Activated naive CD4-positive, alpha-beta T cell treated with anti-CD3 and anti-CD28 coated beads, Interleukin-2, amount 50 U/mL, for 16 hours (primary cell): Measurements from ENCODE around the gene AGAP1.

Experiments used
- DNase-seq: peaks from one replicate; pipeline ENCODE4 v3.0.0-alpha.2; 2020

AGAP1 gene

DNA sequence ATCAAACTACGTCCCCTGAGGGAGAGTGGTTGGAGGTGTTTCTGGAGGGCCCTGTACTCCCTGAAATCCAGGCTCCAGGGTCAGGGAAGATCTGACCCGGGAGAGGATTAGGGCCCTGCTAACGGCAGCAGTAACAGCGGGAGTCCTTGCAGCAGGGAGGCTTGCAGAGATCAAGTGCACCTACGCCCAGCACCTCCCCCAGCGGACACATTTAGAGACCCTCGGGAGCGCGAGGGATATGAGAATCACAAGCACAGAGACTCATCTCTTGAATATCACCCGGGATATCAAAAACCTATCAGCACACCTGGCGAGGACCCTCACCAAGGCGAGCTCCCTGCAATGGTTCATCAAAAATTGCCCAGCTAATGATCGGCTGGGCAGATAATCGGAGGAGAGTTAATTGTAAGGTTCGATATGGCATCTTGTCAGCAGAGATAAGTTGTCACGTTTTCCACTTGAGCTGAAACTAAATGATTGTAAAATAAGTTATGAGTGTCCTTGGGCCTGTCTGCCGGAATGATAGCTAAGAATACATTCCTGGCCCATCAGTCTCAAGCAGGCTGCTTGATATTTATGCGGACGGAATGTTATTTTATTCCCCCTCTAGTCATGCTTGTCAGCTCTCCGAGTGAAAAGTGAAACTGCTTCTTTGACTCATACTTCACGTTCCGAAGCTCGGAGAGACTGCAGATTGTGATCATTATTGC lies 464.5 kb downstream of the AGAP1 start:
- DNase-seq: no peak

DNA sequence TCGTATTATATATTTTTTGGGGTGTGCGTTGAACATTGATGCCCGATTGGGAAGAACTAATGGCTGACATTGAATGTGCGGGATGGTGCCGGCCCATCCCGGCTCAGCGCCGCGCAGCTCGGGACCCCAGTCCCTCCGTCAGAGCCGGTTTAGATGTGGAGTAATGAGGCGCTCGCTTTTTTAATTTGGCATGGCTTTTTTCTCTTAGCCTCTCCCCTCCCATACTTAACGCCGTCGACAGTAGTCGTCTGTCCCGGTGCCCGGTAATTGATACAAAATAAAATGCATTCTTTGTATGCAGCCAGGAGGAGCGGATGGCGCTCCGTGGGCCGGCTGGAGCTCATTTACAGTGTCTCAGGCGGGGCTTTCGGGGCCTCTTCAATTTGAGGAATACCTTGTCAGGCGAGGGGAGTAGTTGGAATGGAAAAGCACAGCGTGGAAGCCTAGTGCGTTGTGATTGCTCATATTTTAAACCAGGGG lies 465.1 kb downstream of the AGAP1 start:
- no peak for DNase-seq

DNA sequence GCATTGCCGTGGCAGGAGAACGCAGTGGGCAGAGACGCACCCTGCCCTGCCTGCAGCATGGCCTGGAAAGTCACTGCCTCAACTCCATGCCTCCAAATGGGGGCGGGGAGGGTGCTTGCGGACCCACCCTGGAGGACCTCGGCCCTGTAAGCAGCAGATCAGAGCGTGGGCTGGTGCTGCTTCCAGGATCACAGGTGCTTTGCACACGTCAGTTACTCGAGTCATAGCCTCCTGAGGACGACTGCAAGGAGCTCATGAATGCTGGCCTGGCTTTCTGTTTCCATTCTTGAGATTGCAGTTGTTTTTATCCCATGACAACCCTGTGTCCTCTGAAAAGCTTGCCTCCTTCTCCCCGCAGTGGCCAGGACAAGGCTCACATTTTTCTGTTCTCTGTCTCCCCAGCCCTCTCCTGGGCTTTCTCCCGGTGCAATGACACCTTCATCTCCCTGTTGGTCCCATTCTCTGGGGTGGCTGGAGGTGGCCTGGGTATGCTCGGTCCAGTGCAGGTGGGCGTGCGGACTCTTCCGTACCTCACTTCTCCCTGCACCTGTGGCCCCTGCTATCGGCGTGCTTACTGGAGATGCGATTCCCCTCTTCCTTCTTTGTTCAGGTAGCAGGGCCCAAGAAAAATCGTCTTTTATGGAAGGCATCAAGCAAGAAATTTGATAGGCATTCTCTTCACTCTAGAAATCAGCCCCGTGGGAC lies 466.3 kb downstream of the AGAP1 start:
- DNase-seq: no peak

DNA sequence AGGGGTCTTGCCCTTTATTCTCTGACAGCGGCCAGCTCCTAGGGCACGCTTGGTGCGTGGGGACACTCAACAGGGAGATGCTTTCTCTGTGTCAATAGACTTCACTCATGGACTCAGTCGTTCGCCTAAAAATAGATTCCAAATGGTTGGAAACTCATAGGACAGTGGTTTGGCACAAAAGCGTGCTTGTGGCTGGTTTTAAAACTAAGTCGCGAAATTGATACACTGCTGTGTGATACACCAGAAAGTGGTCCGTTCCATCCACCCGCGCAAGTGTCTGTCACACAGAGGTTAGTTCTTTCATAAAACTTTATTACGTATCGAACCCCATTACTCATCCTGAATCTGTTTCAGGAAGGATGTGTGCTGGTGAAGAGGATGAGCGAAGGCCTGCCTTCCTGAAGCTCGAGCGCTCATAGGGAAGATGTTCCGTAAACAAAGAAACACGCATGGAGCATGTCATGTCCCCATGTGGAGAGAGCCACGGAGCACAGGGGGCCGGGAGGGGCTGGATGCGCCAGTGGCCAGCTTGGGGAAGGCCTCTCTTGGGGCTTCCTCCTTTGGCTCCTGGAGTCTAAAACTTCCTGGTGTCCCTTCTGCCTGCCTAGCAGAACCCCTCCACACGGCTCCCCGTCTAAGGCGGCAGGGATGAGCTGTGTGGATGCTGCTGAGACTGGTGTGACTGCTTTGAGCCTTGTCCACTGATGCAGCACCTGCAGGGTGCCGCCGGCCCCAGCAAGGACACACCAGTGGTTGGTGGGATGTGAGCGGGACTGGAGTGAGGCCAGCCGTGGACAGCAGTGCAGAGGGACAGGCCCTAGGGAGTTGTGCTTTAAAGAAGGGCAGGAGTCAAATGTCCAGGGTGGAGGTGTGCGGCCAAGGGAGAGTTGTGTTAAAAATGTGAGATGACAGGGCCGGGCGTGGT lies 467.1 kb downstream of the AGAP1 start:
- no peak for DNase-seq

DNA sequence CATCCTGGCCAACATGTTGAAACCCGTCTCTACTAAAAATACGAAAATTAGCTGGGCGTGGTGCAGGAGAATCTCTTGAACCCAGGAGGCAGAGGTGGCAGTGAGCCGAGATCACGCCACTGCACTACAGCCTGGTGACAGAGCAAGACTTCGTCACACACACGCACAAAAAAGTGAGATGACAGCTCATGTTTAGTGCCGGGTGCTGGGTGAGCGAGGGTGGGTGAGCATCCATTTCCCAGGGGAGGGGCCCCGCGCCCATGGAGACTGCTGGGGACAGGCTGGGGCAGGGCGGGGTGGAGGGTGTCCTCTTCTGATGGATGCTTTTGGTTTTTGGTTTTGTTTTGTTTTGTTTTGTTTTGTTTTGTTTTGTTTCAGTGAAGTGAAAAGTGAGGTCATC lies 467.9 kb downstream of the AGAP1 start:
- DNase-seq: no peak

DNA sequence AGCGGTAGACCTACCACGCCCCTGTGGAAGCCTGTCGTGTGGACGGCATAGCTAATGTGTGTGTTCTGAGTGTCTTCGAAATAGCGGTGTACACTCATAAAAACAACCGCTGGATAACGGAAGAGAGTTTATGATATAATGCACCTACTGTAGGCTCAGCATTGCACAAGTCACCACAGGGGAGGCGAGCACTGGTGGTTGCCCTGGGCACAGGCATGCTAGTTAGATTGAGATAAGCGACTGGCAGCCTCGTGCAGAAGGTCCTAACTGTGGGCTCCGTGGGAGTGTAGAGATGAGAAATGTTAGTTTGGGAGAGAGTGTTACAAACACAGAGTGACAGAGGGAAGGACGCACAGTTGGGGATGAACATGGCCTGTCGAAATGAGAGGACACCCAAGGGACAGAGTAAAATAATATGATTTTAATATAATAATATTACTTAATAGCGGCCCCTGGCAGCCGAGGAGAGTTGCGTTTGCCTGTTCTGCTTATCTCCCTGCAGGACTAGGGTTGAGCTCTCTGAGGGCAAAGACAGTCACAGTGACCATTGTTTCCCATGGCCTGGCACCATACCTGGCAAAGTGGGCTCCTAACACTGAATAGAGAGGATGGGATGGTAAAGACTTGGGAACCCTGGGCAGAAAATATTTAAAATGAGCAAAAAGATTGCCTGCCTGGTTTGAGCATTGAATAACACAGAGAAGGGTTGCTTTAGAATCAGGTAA lies 470.2 kb downstream of the AGAP1 start:
- DNase-seq: no peak

DNA sequence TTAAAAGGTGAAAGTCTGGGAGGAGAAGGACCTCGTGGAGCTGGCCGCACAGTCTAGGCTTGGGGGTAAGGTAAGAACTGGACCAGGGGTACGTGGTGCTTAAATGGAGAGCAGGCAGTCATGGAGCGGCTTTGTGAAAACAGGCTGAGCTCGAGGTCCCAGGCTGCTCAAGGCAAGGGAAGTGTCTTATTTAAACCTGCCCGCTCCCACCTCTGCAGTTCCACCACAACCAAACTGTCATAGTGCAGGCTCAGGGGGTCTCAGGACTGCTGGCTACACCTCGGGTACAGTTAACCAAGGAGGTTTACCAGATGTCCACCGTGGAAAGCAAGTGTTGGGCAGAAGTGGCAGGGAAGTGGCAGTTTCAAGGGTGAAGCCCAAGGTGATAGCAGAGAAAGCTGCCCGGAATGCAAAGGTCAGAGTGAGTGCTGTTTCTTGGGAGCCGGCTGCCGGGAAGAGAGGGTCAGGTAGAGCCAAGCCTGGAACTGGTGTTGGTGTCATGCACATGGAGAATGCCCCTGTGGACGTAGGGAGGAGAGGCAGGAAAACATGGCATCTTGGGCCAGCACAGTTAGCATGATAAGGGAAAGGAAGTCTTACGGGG lies 471.0 kb downstream of the AGAP1 start:
- no peak for DNase-seq

DNA sequence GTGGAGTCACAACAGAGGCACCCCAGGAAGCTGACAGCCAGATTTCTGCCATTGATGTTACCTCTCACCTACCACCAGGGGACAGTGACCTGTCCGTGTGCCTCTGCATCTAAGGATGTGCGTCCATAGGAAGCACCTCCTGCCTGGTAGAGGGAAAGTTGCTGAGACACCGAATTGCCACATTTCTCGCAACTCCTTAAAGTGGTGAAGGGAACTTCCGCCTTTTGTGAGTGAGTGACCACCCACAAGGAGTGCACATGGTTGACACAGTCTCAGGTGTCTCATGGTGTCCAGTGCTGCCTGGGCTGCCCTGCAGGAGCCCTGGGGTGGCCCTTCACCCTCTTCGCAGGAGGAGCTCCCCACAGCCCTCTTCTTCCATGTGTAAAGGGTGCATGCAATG lies 472.6 kb downstream of the AGAP1 start:
- DNase-seq: no peak

DNA sequence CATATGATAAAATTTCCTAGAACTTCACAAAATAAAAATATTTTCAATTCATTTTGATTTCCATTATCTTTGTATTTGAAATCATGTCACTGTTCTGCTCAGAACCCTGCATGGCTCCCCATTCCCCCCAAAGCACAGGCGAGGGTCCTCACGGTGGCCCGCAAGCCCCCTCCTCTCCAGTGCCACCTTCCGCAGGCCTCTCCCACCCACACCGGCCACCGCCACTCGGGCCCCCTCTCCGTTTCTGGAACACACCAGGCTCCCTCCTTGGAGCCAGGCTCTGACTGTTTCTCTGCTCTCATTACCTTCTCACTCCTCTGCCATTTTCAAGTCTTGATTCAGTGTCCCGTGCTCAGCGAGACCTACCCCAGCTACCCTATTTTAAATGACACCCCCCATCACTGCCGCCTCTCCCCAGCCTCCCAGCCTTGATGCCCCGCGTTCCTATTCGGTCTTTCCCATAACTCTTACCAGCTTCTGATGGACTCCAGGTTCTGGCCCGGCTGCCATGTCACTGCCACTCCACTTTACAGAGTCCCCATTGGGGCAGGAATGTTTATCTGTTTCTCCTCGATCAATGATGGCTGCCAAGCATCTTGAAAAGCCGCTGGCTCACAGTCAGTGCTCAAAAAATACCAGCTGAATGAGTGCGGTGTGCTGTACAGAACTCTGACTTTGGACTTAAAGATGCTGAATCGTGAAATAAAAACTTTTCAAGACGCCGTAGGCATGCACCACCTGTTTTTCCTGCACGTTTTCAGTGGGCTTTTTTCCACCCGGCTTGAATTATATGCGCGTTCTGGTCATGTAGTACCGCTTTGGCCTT lies 473.3 kb downstream of the AGAP1 start:
- no peak for DNase-seq

DNA sequence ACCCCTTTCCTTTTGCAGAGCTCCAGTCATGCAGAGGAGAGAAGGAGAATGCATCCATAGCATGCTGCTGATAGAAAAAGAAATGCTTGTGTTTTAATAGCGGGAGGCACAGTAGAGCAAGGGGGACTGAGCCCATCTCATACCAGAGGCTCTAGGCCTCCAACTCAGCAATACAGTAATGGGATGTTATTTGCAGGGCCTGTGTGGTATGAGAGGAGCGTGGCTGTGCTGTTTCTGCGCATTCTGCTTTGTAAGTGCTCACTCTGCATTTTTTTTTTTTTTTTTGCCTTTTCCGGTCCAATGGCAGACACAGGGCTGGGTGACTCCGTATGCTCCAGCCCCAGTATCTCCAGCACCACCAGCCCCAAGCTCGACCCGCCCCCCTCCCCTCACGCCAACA lies 474.3 kb downstream of the AGAP1 start:
- no peak for DNase-seq

DNA sequence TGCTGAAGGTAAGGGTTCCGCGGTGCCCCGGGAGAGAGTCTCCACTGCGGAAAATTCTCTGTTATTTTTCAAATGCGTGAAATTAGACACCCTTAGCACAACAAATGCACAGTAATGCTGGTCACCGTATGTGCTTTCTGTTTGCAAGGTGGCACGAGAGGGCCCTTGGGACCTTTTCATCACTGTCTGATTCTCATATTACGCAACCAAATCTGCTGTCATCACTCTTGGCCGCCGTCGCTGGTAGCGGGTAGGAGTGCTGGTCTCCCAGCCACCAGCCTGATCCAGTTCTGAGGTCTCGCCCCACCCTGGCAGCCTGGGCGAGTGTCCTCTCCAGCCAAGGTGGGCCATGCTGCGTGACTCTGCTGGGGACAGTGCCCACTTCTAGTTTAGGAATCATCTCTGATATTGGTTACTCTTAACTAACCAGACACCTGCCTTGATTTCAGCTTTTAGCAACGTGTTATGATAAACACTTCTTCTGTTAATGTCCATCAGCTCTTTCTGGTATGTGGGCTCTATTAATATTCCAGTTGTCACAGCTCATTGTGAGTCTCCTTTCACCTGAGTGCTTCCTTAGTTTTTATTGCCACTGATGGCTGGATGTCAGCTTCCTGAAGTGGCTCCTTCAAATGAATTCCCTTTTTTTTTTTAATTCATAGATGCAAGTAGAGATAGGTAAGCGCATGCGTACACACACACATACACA lies 474.9 kb downstream of the AGAP1 start:
- no peak for DNase-seq

DNA sequence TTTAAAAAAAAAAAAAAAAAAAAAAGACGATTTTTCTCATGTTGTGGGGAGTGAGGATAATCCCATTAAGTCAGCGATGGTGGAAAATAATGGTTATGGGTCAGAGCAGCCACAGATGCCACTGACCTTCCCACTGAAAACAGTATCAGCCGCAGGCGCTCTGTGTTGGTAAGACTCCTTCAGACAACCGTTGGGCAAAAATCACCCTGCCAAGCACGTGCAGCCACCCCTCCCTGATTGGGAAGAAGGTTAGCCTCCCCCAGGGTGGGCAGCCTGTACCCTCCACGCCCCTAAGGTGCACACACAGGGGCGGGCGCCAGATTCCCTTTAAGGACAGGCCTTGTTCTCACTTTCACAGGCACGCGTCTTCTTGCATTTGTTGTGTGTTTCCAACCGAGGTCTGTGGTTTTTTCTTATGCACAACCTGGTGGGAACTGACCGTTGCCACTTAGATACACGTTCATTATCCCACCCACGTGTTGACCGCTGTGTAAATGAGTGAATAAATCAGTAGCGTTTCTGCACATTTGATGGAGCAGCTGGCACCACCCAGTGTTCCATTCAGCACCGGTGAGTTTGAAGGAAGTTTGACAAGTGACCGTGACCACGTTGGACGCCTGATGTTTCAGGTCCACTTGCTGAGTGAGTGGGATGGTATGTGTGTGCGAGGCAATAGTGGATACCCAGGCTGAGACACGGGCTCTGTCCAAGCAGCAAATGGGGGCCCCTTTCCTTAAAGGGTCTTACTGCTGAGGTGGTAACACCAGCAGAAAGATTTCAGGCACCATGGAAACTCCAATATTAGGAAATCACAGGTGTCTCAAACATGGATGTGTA lies 476.6 kb downstream of the AGAP1 start:
- no peak for DNase-seq

DNA sequence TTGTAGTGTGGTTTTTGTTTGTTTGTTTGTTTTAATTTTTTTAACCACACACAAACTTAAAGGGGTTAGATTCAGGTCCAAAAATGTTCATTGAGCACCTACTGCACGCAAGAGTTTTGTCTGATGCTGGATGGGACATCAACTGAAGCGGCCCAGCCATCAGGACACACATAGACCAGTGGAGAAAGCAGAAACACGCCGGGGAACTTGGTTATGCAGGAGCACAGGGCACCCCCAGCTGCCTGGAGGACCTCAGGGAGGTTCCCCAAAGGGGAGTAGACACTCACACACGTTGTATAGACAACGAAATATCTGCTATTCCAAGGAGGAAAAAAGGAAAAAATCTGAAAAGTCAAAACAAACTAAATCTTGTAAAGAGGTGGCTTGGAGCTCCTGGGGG lies 482.7 kb downstream of the AGAP1 start:
- DNase-seq: no peak

DNA sequence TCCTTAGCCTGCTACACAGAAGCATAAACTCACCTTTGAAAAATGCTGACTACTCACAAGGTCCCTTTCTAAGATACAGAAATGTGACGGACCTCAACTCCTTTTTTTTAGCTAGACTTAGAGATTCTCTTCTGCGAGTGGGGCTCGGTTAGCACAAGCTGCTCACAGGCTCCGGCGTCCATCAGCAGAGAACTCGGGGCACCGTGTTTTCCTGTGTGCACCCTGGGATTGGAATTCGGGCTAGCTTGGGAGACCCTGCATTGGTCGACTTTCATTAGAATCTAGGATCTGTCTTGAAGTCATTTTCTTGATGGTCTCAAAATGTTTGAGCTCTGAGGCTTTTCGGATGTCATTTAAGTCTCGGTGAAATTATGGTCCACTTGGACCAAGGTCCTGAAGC lies 483.1 kb downstream of the AGAP1 start:
- no peak for DNase-seq

DNA sequence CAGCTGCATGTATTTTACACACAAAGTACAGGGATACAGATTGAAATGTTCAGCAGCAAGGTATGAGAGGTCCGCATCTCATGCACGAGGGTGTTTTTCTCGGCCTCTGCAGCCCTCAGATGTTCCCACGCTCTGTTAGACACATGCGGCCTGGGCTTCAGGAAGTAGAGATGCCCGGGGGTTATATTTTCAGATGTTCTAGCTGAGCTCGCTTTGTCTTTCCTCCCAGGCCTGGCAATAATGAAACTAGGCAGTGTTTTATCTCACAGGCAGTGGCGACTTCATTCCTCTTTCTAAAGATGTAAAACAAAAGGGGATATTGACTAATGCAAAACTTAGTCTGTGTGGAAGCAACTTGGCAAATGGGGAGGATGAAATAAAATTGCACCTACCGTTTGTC lies 483.6 kb downstream of the AGAP1 start:
- DNase-seq: no peak

DNA sequence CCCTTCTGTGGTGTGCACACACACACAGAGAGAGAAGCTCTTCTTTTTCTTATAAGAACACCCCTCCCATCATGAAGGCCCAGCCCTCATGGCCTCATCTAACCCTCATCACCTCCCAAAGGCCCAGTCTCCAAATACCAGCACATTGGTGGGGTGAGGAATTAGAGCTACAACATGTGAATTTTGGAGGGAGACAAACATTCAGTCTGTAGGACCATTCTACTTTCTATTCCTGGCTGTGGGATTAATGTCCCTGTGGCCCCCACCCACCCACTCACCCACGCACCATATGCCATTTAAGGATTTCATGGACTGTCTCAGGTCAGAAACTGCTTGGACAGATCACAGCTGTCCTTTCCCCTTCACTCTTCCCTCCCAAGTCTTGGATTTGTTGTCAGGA lies 484.2 kb downstream of the AGAP1 start:
- DNase-seq: no peak

DNA sequence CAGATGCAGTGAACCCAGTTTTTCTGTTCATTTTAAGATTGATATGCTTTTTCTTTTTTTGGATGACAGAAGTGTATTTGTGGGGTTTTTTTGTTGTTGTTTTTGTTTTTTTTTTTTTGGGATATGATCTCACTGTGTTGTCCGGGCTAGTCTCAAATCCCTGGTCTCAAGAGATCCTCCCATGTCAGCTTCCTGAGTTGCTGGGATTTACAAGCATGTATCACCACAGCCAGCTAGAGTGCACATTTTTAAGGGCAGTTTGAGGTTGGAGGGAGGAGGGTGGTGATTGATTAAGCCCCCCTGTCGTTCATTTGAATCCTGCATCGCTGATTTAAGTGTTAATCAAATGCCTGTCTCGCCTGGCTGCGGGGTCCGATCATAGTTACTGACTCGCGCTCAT lies 485.2 kb downstream of the AGAP1 start:
- DNase-seq: no peak

DNA sequence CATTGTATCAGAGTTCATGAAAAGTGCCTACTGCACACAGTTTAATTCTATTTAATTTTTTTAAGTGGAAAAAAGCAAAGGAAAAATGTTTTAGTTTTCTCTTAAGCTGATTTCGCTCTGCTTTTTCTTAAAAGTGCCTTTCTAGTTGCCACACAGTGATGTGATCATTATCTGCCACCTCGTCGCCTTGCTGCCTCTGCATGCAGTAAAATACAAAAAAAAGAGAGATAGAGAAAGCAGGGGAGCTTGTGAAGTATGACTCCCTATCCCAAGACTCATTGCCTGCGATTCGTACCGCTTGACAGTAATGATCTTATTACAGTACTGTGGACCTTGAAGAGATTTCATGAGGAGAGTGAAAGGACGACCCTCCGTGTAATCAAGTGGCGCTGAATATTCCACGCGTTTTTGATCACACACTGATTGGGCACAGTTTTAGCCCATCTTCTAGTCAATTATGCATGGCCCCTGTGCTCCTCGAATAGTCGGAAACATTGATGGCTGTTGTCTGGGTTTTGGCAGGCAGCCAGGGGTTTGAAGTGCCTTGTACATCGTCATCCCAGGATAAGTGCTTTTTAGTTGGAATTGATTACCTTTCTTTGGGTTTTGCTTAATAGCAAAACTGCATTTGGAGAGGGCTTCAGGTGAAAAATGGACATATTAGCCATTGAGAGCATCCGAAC lies 486.1 kb downstream of the AGAP1 start:
- no peak for DNase-seq

DNA sequence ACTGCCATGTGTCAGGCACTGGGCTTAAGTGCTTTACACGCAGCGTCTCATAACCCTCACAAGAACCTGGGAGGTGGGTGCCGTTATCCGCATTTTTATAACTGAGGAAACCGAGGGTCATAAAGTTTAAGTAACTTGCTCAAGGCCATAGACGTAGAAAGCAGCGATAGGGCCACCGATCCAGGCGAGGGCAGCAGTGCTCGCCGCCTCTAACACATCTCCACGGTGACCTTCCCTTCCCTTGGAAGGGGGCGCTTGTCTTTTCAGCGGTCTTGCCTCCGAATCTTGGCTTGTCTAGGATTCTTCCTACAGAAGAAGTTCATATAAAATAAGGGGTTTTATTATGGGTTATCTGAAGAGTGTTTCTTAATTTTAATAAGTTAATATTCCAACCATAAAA lies 487.8 kb downstream of the AGAP1 start:
- no peak for DNase-seq
